Mucosa of descending colon (tissue), 3 donors: Measurements from ENCODE around the gene KRTAP10-2. TPM values are rescaled to one million over a fixed set of nuclear protein-coding genes. Genes with fewer than 3 reads are reported as not detected.

ENCODE experiments used
- ATAC-seq: fragments of 200-7000 bp; cut with Tn5 transposase; one replicate; pipeline ENCODE4 v1.9.1; 2020; ENCODE audit warnings: mild to moderate bottlenecking, moderate library complexity
- DNase-seq, 3 donors: peaks; one replicate each; pipeline ENCODE4 v3.0.0-alpha.2; 2020
- H3K36me3 ChIP-seq: fragments of 200-600 bp; one replicate; pipeline ENCODE4 v1.8.0; 2021; ENCODE audit warnings: low read depth, mild to moderate bottlenecking
- H3K4me1 ChIP-seq: fragments of 200-600 bp; one replicate; pipeline ENCODE4 v1.8.0; 2021; ENCODE audit warnings: low read depth, mild to moderate bottlenecking
- H3K4me3 ChIP-seq: fragments of 200-600 bp; one replicate; pipeline ENCODE4 v1.8.0; 2021; ENCODE audit warnings: mild to moderate bottlenecking
- H3K9me3 ChIP-seq: fragments of 200-600 bp; one replicate; pipeline ENCODE4 v1.8.0; 2021; ENCODE audit warnings: mild to moderate bottlenecking
- CTCF ChIP-seq: fragments of 200-600 bp; IDR thresholded peaks from one replicate; pipeline ENCODE4 v1.8.0; 2022; ENCODE audit warnings: antibody characterized with exemption, mild to moderate bottlenecking
- intact Hi-C, 2 donors: fragments of 100-400 bp; cut with DNase I in 1 of 2; cut with micrococcal nuclease in 1 of 2; formaldehyde crosslinking; loops; one replicate each; pipeline versions ENCODE4 v1.11.0 to v1.11.1; 2022; cut with DNase I, micrococcal nuclease
- total RNA-seq, 3 donors: library from RNA; stranded (reverse); fragmentation: NEBNext Ultra II Directional in 2 of 3; extraction: Animal tissue kit (Norgen Biotek cat#: 25700) in 2 of 3; gene quantifications; one replicate each; pipeline versions ENCODE4 v1.2.1 to v1.2.4, GENCODE V29; 2021 to 2023
- donor health status: DM: no; HTN: no; CAD: no; lungs with moderate emphysema.
- donor health status: DM: no; HTN: no; CAD: no.
- donor health status: DM: no; HTN: yes; CAD: no.

The KRTAP10-2 gene
- total RNA-seq, 3 donors from 2014 or later: not detected

GRCh38 chr21:44539046-44539445, 12.3 kb downstream of the KRTAP10-2 start:
- ATAC-seq: no peak
- Histone ChIP-seq H3K4me1 (no peaks in the 10 kb centered on the region), H3K36me3 (no peaks in the 10 kb centered on the region), H3K9me3 (peaks cover 12% of the 10 kb centered on the region), H3K4me3 (no peak overlapping the region)
- DNase-seq: no peak
- intact Hi-C loops: no loop called here
- no peak for TF ChIP-seq CTCF

- no peaks in the 10 kb centered on the region for H3K36me3 ChIP-seq
- intact Hi-C loops: no loop called here
- DNase-seq: peak in 1 of 3 donors; percentile 44
- peaks cover 12% of the 10 kb centered on the region for H3K9me3 ChIP-seq
- TF ChIP-seq CTCF: no peak
- H3K4me3 ChIP-seq: no peak overlapping the region
- H3K4me1 ChIP-seq: no peaks in the 10 kb centered on the region
- ATAC-seq: no peak
These were observed 13.1 kb downstream of the KRTAP10-2 start for GRCh38 chr21:44537930-44538911.

GRCh38 chr21:44535963-44536362, 15.3 kb downstream of the KRTAP10-2 start:
- H3K36me3 ChIP-seq: no peaks in the 10 kb centered on the region
- H3K4me3 ChIP-seq: no peak overlapping the region
- DNase-seq (peak in 1 of 3 donors; percentile 34), ATAC-seq (no peak)
- intact Hi-C loops: no loop called here
- H3K4me1 ChIP-seq: no peaks in the 10 kb centered on the region
- no peaks in the 10 kb centered on the region for H3K9me3 ChIP-seq
- no peak for TF ChIP-seq CTCF

- no peak overlapping the region for H3K4me3 ChIP-seq
- intact Hi-C loops: no loop called here
- TF ChIP-seq CTCF: no peak
- no peaks in the 10 kb centered on the region for H3K9me3 ChIP-seq
- H3K36me3 ChIP-seq: no peaks in the 10 kb centered on the region
- ATAC-seq (no peak), DNase-seq (no peak)
- H3K4me1 ChIP-seq: no peaks in the 10 kb centered on the region
These were observed 16.6 kb downstream of the KRTAP10-2 start for GRCh38 chr21:44534688-44535087.

- ATAC-seq: no peak
- H3K4me3 ChIP-seq: no peak overlapping the region
- no peaks in the 10 kb centered on the region for H3K36me3 ChIP-seq
- H3K9me3 ChIP-seq: no peaks in the 10 kb centered on the region
- DNase-seq: peak in 2 of 3 donors; percentile 11 to 47
- intact Hi-C loops: no loop called here
- no peak for TF ChIP-seq CTCF
- H3K4me1 ChIP-seq: no peaks in the 10 kb centered on the region
These were observed 17.2 kb downstream of the KRTAP10-2 start for GRCh38 chr21:44533891-44534627.
